Gastrocnemius medialis (tissue), 4 donors: Measurements from ENCODE around the gene BORCS5. TPM values are rescaled to one million over a fixed set of nuclear protein-coding genes. Genes with fewer than 3 reads are reported as not detected.

Experiments
- ATAC-seq, 2 donors: fragments of 150-250 bp; one replicate each; pipeline ENCODE4 v1.9.1; 2016
- DNase-seq, 2 donors: peaks; one replicate each; pipeline ENCODE4 v3.0.0-alpha.2; 2019
- H3K27ac ChIP-seq, 4 donors: fragments of 200-600 bp; sonication (generic); 1 replicate in 1 of 4; 2 replicates in 3 of 4; pipeline ENCODE4 v1.5.1; 2016 to 2018; ENCODE audit warnings: mild to moderate bottlenecking in 2 of 4, moderate library complexity in 1 of 4
- H3K27me3 ChIP-seq, 3 donors: fragments of 200-600 bp; sonication (generic) in 2 of 3; 1 replicate in 1 of 3; 2 replicates in 2 of 3; pipeline versions ENCODE4 v1.5.1 to v1.6.0; 2016 to 2019; ENCODE audit warnings: mild to moderate bottlenecking in 1 of 3, moderate library complexity in 1 of 3
- H3K36me3 ChIP-seq, 2 donors: fragments of 200-600 bp; sonication (generic) in 1 of 2; one replicate each; pipeline ENCODE4 v1.5.1; 2017 to 2018
- H3K4me1 ChIP-seq, 2 donors: fragments of 200-600 bp; sonication (generic) in 1 of 2; one replicate each; pipeline ENCODE4 v1.5.1; 2016 to 2017; ENCODE audit warnings: mild to moderate bottlenecking in 2 of 2
- H3K4me3 ChIP-seq, 4 donors: fragments of 200-600 bp; sonication (generic) in 3 of 4; 1 replicate in 1 of 4; 2 replicates in 3 of 4; pipeline ENCODE4 v1.5.1; 2016 to 2019; ENCODE audit warnings: mild to moderate bottlenecking in 2 of 4
- H3K9me3 ChIP-seq, 3 donors: fragments of 200-600 bp; sonication (generic) in 2 of 3; 1 replicate in 1 of 3; 2 replicates in 2 of 3; pipeline ENCODE4 v1.5.1; 2016 to 2019
- CTCF ChIP-seq, 5 experiments: fragments of 450-650 bp in 3 of 5; fragments of 200-600 bp in 2 of 5; sonication (generic) in 2 of 5; IDR thresholded peaks in 4 of 5; conservative IDR thresholded peaks in 1 of 5; 1 replicate in 4 of 5; 2 replicates in 1 of 5; pipeline ENCODE4 v1.5.1; 2016 to 2019; ENCODE audit warnings: antibody characterized with exemption in 5 of 5, mild to moderate bottlenecking in 3 of 5, moderate library complexity in 3 of 5
- POLR2A ChIP-seq, 2 donors: fragments of 450-650 bp; IDR thresholded peaks; one replicate each; pipeline ENCODE4 v1.6.1; 2017; ENCODE audit warnings: antibody characterized with exemption in 2 of 2, mild to moderate bottlenecking in 2 of 2, moderate library complexity in 2 of 2
- in situ Hi-C, 4 donors: fragments of 200-750 bp; cut with MboI; loops; one replicate each; pipeline versions ENCODE4 v1.15.0 to v1.8.0; 2017; ENCODE audit warnings: low sequenced_read_pairs in 4 of 4
- intact Hi-C: fragments of 100-400 bp; cut with DNase I; formaldehyde crosslinking; loops from one replicate; pipeline ENCODE4 v1.15.1; 2023; ENCODE audit warnings: low total_unique reads
- total RNA-seq, 4 donors: library from RNA; depleted of rRNA; stranded (reverse); fragments of >200 nt; gene quantifications; one replicate each; pipeline versions ENCODE4 v1.1.0 to v1.2.3, GENCODE V29; 2016

The BORCS5 gene
- total RNA-seq, 4 donors from 2014 or later, result 13.0 to 13.9 (median 13.4) TPM

GRCh38 chr12:12451098-12451497, 94.2 kb downstream of the BORCS5 start:
- ATAC-seq, result no peak

DNA sequence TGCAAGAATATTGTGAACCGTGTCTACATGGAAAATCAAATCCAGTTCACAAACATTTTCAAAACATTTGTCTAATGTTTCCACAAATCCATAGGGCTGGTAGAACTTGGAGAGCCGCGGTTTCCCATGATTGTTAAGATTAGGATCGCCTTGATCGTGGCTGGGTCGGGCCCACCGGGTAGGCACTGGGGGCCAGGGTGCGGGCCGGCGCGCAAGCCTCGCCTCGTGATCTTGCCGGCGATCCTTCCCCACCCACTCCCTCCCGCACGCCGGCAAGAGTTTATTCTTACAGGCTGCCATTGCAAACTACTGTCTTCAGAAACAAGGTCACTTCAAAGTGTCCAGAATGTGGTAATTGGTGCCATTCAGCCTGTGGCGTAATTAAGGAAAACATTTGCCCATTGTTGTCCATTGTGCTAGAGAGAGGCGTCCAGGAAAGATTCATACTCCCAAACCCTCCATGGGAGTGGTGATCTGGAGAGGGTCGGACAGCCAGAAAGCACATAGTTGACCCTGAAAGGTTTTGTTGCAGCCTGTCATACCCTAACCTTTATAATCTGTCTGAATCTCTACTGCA, 95.5 kb downstream of the BORCS5 start:
- H3K36me3 ChIP-seq, result no peaks in the 10 kb centered on the region
- H3K4me3 ChIP-seq, result no peak overlapping the region
- ATAC-seq (no peak), DNase-seq (no peak)
- H3K4me1 ChIP-seq, result no peaks in the 10 kb centered on the region
- no peaks in the 10 kb centered on the region for H3K9me3 ChIP-seq
- intact Hi-C loops, result no loop called here
- H3K27me3 ChIP-seq, result no peaks in the 10 kb centered on the region
- no peak overlapping the region for H3K27ac ChIP-seq
- in situ Hi-C loops, result no loop called here
- no peak for TF ChIP-seq POLR2A (IDR thresholded peaks at IDR 0.05)
- no peak for TF ChIP-seq CTCF (IDR thresholded peaks at IDR 0.05 in 4 of 5, conservative IDR thresholded peaks at IDR 0.05 in 1 of 5)

More at GRCh38 chr12:12451098-12451497, 94.2 kb downstream of the BORCS5 start:
- no peak for TF ChIP-seq CTCF (IDR thresholded peaks at IDR 0.05 in 4 of 5, conservative IDR thresholded peaks at IDR 0.05 in 1 of 5)
- Histone ChIP-seq H3K9me3 (no peaks in the 10 kb centered on the region), H3K36me3 (no peaks in the 10 kb centered on the region), H3K4me3 (no peak overlapping the region), H3K4me1 (no peaks in the 10 kb centered on the region), H3K27me3 (no peaks in the 10 kb centered on the region), H3K27ac (no peak overlapping the region)
- in situ Hi-C loops (no loop called here), intact Hi-C loops (no loop called here)
- DNase-seq, result no peak

- TF ChIP-seq CTCF (IDR thresholded peaks at IDR 0.05 in 4 of 5, conservative IDR thresholded peaks at IDR 0.05 in 1 of 5) (no peak), POLR2A (IDR thresholded peaks at IDR 0.05) (no peak)
- Histone ChIP-seq H3K27me3 (no peaks in the 10 kb centered on the region), H3K4me3 (no peak overlapping the region), H3K36me3 (no peaks in the 10 kb centered on the region), H3K4me1 (no peaks in the 10 kb centered on the region), H3K9me3 (no peaks in the 10 kb centered on the region), H3K27ac (no peak overlapping the region)
- intact Hi-C loops (no loop called here), in situ Hi-C loops (no loop called here)
- DNase-seq, result no peak
- no peak for ATAC-seq
Observed at GRCh38 chr12:12453635-12454034, 96.8 kb downstream of the BORCS5 start.

DNA sequence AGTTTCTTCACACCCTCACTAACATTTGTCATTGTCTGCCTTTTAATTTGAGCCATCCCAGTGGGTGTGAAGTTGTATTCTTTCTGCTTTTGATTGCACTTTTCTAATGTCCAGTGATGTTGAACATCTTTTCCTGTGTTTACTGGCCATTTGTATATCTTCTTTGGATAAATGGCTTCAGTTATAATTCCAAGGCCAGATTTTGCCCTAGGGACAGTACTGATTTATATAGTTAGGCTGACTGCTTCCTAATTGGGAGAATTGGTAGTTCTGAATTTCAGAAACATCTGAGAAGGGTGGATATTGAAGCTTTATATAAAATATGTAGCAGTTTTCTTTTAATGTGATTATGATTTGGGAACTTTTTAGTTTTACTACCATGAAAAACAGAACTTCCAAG, 97.4 kb downstream of the BORCS5 start:
- intact Hi-C loops, result no loop called here

More for the DNA sequence above, 97.4 kb downstream of the BORCS5 start:
- ATAC-seq (no peak), DNase-seq (no peak)
- no peak overlapping the region for H3K27ac ChIP-seq
- H3K4me1 ChIP-seq, result no peaks in the 10 kb centered on the region
- no peaks in the 10 kb centered on the region for H3K27me3 ChIP-seq
- TF ChIP-seq CTCF (IDR thresholded peaks at IDR 0.05 in 4 of 5, conservative IDR thresholded peaks at IDR 0.05 in 1 of 5) (no peak), POLR2A (IDR thresholded peaks at IDR 0.05) (no peak)
- H3K9me3 ChIP-seq, result no peaks in the 10 kb centered on the region
- in situ Hi-C loops, result no loop called here
- no peak overlapping the region for H3K4me3 ChIP-seq
- no peaks in the 10 kb centered on the region for H3K36me3 ChIP-seq
